Ureter (tissue), 1 donor: ENCODE measurements around the gene ZNF502. TPM values are rescaled to one million over a fixed set of nuclear protein-coding genes. Genes with fewer than 3 reads are reported as not detected.

Experiments used
- DNase-seq: peaks from one replicate; pipeline ENCODE4 v3.0.0-alpha.2; 2020; ENCODE audit warnings: low spot score
- total RNA-seq: library from RNA; stranded (reverse); gene quantifications from one replicate; pipeline ENCODE4 v1.2.4, GENCODE V29; 2023
- donor health status: DM: yes; HTN: yes; CAD: no.

The ZNF502 gene
- total RNA-seq, 1 donor from 2014 or later = 11.4 TPM

- no peak for DNase-seq
Measured at GRCh38 chr3:44771424-44772098, 59.1 kb downstream of the ZNF502 start.

GRCh38 chr3:44772099-44772442 is 59.6 kb downstream of the ZNF502 start:
- DNase-seq = no peak

Other genes starting within 250 kb of the ZNF502 start
- 19.1 TPM for gene ZNF445, start 235.0 kb upstream of the ZNF502 start, total RNA-seq
- gene ZKSCAN7, start 157.5 kb upstream of the ZNF502 start, total RNA-seq = 10.8 TPM
- 7.5 TPM for gene ZNF660, start 127.7 kb upstream of the ZNF502 start, total RNA-seq
- gene ZNF197, start 87.6 kb upstream of the ZNF502 start, total RNA-seq = 23.6 TPM
- 13.5 TPM for gene ZNF35, start 63.9 kb upstream of the ZNF502 start, total RNA-seq
- 6.3 TPM for gene ZNF501, start 17.0 kb downstream of the ZNF502 start, total RNA-seq
- 27.4 TPM for gene KIAA1143, start 49.0 kb downstream of the ZNF502 start, total RNA-seq
- gene KIF15, start 49.1 kb downstream of the ZNF502 start, total RNA-seq = 0.83 TPM
- gene TMEM42, start 149.3 kb downstream of the ZNF502 start, total RNA-seq = 13.1 TPM
- gene TGM4, start 161.9 kb downstream of the ZNF502 start, total RNA-seq = not detected